ELF-1 (cell line): Measurements from ENCODE around the gene VAV2.

Source experiments
- DNase-seq: peaks from one replicate; pipeline ENCODE4 v3.0.0-alpha.2; 2016; ENCODE audit warnings: low read depth, low spot score

Gene VAV2

GRCh38 chr9:133980864-133981588, 11.1 kb downstream of the VAV2 start:
- DNase-seq = no peak

GRCh38 chr9:133979921-133980863, 11.9 kb downstream of the VAV2 start:
- DNase-seq = no peak

- peak; percentile 85 for DNase-seq
Measured at GRCh38 chr9:133979273-133979920, 12.7 kb downstream of the VAV2 start.

DNA sequence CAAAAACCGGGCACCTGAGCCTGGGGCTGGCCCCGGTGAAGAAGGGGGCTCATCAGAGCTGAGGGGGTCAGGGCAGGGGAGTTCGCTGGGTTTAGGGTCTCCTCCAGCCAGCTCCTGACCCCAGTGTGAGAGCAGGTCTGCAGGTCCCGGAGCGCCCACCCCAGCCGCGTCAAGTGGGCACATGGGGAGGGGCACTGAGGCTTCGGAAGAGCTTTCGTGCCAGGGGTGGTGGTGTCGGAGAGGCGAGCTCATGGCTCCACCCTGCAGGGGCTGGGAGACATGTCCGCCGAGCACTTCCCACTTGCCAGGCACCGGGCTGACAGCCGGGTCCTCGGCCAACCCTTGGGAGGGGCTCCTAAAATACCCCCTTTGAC, 13.2 kb downstream of the VAV2 start:
- DNase-seq = no peak

DNA sequence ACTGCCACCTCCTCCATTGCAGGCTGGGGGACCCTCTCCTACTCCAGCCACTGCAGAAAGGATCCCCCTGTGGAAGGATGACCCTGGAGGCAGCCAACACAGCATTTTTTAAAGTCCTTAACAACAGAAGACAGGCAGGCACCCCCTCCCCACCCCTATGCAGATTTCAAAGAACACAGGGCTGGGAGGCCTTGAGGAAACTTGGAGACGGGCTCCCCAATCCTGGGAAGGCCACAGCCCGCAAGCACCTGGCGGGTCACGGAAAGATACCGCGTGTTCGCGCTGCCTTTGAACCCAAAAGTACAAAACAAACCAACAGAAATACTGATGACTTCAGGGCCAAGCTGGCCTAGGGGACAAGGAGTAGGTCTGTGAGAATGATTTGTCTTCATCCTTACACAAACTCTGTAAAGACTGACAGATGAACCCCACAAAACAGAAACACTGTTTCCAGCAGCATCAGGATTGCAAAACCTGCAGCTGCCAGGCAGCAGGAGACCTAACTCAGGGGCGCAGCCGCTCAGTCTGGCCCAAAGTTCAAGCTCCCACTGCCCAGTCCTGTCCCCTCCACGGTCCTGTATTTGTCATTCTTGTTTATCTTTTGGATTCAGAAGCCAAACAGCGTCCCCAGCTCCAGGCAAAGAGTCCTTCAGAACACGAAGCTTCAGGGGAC, 13.8 kb downstream of the VAV2 start:
- no peak for DNase-seq

DNA sequence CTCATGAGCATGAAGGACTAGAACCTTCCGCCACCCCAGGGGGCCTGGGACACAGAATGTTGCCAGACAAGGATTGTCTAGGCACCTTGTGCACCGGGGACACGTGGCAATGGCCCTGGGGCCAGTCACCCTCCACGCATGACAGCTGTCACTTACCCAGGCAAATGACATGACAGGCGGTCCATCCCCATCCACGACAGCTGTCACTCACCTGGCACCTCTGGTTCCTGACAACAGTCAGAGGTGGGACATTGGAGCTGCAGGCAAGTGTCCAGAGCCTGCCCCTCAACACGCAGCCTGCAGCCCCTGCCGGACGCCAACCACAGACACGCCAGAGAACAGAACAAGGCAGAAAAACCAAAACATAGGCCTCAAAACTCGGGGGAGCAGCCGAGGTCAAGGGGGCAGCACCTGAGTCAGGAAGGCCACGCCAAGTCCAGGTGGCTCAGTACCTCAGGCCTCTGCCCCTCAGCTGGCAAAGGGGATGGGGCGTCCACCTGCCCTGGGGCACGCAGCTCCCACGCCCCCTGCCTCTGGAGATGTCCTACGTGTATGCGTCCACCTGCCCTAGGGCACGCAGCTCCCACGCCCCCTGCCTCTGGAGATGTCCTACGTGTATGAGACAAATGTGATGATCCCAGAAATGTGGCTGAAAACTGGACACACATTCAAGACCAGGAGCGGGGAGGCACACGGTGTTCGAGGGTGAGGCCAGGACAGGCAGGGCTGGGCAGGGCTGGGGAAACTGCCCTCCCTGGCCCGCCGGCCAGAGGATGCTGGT, 14.5 kb downstream of the VAV2 start:
- no peak for DNase-seq

DNA sequence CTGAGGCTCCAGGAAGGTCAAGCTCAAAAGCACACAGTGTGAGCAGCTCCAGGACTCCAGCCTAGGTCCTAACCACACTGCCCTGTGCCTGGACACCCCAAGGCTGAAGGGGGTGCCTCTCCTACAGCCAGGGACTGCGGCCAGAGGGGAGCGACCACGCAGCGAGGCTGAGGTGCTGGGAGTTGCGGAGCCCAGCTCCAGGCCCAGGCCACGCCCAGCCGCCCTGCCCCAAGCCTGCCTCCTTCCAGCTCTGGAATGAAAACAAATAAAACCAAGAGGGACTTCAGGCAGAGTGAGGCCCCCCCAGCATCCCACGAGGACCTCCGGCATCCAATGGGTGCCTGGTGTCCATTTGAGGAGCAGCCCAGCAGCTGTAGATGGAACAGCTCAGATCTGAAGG, 15.2 kb downstream of the VAV2 start:
- DNase-seq = no peak

DNA sequence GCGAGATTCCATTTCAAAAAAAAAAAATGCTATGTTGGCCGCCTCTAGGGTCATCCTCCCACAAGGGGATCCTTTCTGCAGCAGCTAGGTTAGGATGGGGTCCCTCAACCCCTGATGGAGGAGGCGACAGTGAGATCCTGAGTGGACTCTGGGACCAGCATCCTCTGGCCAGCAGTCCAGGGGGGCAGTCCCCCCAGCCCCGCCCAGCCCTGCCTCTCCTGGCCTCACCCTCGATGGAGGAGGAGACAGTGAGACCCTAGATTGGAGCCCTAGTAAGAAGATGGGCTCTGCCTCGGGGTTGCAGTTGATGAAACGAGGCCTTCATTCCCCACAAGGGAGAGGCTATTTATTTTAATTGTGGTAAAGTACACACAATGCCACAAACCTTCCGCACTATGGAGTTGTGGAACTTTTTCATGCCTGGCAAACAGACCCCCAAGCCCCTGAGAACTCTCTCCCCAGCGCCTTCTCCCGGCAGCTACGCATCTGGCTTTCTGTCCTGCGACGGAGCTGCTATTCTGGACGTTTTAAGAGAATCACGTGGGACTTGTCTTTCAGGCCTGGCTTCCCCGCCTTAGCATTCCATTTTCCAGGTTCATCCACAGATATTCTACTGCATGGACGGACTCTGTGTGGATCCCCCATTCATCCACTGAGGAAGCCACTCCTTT, 15.8 kb downstream of the VAV2 start:
- DNase-seq = no peak

GRCh38 chr9:133975511-133975910, 16.6 kb downstream of the VAV2 start:
- no peak for DNase-seq

DNA sequence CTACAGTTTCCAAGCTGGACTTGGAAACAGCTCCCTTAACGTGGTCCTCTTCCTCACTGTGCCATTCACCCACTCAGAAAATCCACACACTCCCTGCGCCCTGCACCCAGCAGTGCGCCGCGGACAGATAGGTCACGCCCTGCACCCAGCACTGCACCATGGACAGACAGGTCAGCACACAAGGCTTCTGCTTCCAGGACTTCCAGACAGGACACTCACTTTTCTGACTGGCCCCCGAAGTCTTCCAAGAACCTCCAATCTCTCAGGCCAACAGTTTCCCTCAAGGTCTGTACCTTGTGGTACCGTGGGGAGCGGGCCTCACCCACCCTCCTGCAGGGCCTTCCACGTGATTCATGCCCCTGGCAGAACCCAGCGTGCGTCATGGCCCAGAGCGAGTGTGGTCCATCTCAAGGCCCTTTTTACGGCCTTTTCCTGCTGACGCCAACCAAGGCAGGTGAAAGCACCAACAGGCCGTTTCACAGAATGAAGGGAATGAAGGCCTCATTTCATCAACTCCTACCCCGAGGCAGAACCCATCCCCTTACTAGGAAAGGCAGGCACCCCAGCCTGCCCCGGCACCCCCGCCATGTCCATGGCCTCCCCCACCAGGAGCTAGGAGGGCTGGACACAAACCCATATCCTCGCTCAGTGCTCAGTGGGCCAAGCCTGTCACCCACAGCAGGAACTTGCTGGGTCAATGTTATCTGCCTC, 17.3 kb downstream of the VAV2 start:
- DNase-seq = no peak

DNA sequence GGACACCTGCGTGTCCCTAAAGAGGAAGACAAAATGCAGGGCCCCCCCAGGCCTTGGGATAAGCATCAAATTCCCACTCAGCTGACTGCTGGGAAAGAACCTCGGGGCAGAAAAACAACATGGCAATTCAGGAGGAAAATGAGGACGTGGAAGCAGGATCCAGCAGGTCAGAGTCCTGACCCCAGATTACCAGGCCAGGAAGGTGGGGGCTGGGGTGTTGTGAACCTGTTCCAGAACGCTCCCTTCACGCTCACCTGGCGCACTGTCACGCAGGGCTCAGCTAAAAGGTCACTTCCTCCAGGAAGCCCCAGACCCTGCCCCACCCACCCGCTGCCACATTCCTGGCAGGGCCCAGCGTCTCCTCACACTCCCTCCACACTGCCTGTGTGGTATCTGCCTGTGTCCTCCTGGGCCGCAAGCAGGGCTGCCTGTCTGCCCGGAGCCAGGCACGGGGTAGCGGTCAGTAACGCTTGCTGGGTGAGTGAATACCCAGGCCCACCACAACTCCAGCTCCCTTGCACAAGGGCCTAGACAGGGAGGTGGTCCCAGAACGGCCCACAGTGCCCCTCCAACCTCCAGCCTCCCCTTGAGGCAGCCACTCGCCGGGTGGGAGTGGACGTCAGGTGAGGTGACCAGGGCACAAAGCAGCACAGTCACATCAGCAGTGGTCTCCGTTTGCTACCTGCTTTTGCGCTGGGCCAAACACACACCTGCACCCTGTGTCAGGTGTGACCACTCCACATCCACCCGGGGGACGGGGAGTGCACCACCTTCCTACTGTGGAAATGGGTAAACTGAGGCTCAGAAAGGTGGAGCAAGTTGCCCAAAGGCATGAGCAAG, 18.1 kb downstream of the VAV2 start:
- peak; percentile 54 for DNase-seq

DNA sequence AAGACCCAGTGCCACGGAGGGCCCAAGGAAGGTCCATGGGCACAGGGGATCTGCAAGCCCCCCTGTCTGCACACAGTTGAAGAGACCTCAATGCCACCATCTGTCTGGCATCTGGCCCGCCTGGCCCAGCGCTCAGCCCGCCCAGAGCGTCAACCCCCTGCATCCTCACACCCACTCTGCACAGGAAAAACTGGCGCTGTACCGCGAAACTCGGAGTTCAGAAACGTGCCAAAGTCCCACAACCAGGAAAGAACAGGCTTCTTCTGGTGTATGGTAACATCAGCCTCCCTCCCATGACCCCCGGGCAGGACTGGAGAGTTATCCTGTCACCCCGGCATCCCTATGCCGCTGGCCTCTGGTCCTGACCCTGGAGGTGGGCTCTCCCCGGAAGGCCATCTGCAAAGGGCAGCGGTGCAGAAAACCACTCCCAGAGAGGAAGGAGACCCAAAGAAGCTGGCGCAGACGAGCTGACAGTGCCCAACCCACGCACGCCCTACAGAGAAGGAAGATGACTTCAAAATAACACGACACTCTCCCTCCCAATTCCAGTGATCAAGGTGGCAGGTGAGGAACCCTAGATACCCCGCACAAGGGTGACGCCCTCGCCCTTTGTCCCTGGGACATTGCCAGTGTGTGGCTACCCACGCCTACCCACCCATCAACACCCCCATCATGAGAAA, 18.9 kb downstream of the VAV2 start:
- no peak for DNase-seq

GRCh38 chr9:133971981-133972941, 19.9 kb downstream of the VAV2 start:
- peak; percentile 21 for DNase-seq

DNA sequence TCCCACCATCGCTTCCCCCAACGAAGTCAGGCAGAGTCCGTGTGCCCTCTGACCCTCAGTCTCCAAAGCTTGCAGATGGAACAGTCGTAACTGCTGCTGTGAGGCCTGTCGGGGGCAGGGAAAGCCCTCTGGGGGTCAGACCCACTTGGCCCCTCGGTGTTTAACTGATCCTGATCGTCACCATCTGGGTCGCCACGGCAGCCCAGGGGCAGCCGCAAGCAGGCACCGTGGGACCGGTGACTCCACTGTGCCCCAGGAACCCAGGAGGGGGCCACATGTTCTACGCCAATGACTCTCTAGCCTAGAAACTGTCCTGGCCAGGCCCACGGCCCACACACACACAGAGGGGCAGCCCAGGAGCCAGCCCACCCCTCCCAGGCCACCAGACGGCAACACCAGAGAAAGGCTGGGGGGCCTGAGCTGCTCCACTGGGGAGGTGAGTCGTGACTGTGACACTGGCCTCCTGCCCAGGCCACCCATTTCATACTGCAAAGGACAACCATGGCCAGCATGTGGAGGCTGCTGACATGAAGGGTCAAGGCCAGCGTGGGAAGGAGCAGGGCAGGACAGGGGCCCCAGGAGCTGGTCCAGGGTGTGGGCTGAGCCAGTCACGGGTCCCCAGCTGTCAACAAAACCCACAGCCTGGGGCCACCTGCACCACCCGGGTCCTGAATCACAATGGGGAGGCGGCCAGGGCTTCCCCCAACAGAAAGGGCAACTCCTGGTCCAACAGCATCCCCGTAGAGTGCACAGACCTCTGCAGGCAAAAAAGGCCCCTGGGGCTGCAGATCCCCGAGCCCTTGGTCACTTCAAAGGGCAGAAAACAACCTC, 20.8 kb downstream of the VAV2 start:
- DNase-seq = peak; percentile 72

- DNase-seq = no peak
Measured at GRCh38 chr9:133970581-133971058, 21.5 kb downstream of the VAV2 start.
